ENCODE measurements around the gene HDDC3.

The HDDC3 gene

GRCh38 chr15:90931828-90932659 lies at the start of gene HDDC3:
Gene HDDC3 (minus strand): TSS chr15:90932549. CDS start chr15:90932540, 9 bp downstream.
- no peak for DNase-seq (ENCODE audit: low read depth, low spot score)
- TF ChIP-seq EZH2 (IDR thresholded peaks at IDR 0.05) (no peak), FOXP2 (optimal IDR thresholded peaks at IDR 0.05; ENCODE audit: control extremely low read depth, extremely low read length, insufficient read depth) (no peak), POLR2AphosphoS5 (IDR thresholded peaks at IDR 0.05; ENCODE audit: borderline replicate concordance, low read depth, low read length) (peak; percentile 76)
- no peak within 1 kb of the TSS; the same call in 1 of the 2 replicates for H3K27ac ChIP-seq
- peak within 1 kb of the TSS; percentile 92 for H3K9ac ChIP-seq (ENCODE audit: insufficient read length)
- no peaks in the 10 kb centered on the region; the same call in 1 of the 2 replicates for H3K36me3 ChIP-seq (ENCODE audit: insufficient read depth, low read length)
- H3K4me3 ChIP-seq: peak within 1 kb of the TSS; percentile 99
- no peaks in the 10 kb centered on the region for H3K9me3 ChIP-seq (ENCODE audit: low read depth, low read length)

- TF ChIP-seq EZH2 (IDR thresholded peaks at IDR 0.05): no peak
- TF ChIP-seq FOXP2 (optimal IDR thresholded peaks at IDR 0.05; ENCODE audit: control extremely low read depth, extremely low read length, insufficient read depth): no peak
- TF ChIP-seq POLR2AphosphoS5 (IDR thresholded peaks at IDR 0.05; ENCODE audit: borderline replicate concordance, low read depth, low read length): no peak
- no peak overlapping the region for H3K9ac ChIP-seq (ENCODE audit: insufficient read length)
- no peak overlapping the region for H3K27ac ChIP-seq
- no peak for DNase-seq (ENCODE audit: low read depth, low spot score)
- no peak overlapping the region for H3K4me3 ChIP-seq
- H3K9me3 ChIP-seq (ENCODE audit: low read depth, low read length): no peaks in the 10 kb centered on the region
- peaks cover 83% of the 10 kb centered on the region for H3K36me3 ChIP-seq (ENCODE audit: insufficient read depth, low read length)
Measured at GRCh38 chr15:90982135-90982534, 49.8 kb upstream of the HDDC3 start.

- Histone ChIP-seq H3K9me3 (ENCODE audit: low read depth, low read length) (no peaks in the 10 kb centered on the region), H3K9ac (ENCODE audit: insufficient read length) (no peak overlapping the region), H3K4me3 (no peak overlapping the region), H3K36me3 (ENCODE audit: insufficient read depth, low read length) (peaks cover 87% of the 10 kb centered on the region), H3K27ac (no peak overlapping the region)
- DNase-seq (ENCODE audit: low read depth, low spot score): no peak
- no peak for TF ChIP-seq FOXP2 (optimal IDR thresholded peaks at IDR 0.05; ENCODE audit: control extremely low read depth, extremely low read length, insufficient read depth)
- TF ChIP-seq POLR2AphosphoS5 (IDR thresholded peaks at IDR 0.05; ENCODE audit: borderline replicate concordance, low read depth, low read length): no peak
- TF ChIP-seq EZH2 (IDR thresholded peaks at IDR 0.05): no peak
Measured at GRCh38 chr15:90981681-90982080, 49.3 kb upstream of the HDDC3 start.

GRCh38 chr15:90979582-90979981 lies 47.2 kb upstream of the HDDC3 start:
- Histone ChIP-seq H3K4me3 (no peak overlapping the region), H3K9ac (ENCODE audit: insufficient read length) (no peak overlapping the region), H3K9me3 (ENCODE audit: low read depth, low read length) (no peaks in the 10 kb centered on the region), H3K27ac (peak overlapping the region; percentile 47), H3K36me3 (ENCODE audit: insufficient read depth, low read length) (peaks cover 98% of the 10 kb centered on the region)
- TF ChIP-seq FOXP2 (optimal IDR thresholded peaks at IDR 0.05; ENCODE audit: control extremely low read depth, extremely low read length, insufficient read depth): no peak
- TF ChIP-seq EZH2 (IDR thresholded peaks at IDR 0.05): no peak
- TF ChIP-seq POLR2AphosphoS5 (IDR thresholded peaks at IDR 0.05; ENCODE audit: borderline replicate concordance, low read depth, low read length): no peak
- DNase-seq (ENCODE audit: low read depth, low spot score): no peak

- DNase-seq (ENCODE audit: low read depth, low spot score): no peak
- TF ChIP-seq POLR2AphosphoS5 (IDR thresholded peaks at IDR 0.05; ENCODE audit: borderline replicate concordance, low read depth, low read length) (no peak), EZH2 (IDR thresholded peaks at IDR 0.05) (no peak), FOXP2 (optimal IDR thresholded peaks at IDR 0.05; ENCODE audit: control extremely low read depth, extremely low read length, insufficient read depth) (no peak)
- Histone ChIP-seq H3K27ac (no peak overlapping the region), H3K9ac (ENCODE audit: insufficient read length) (no peak overlapping the region), H3K9me3 (ENCODE audit: low read depth, low read length) (no peaks in the 10 kb centered on the region), H3K36me3 (ENCODE audit: insufficient read depth, low read length) (peaks cover 88% of the 10 kb centered on the region), H3K4me3 (no peak overlapping the region)
Measured at GRCh38 chr15:90974216-90974615, 41.9 kb upstream of the HDDC3 start.

- H3K27ac ChIP-seq: no peak overlapping the region
- H3K9ac ChIP-seq (ENCODE audit: insufficient read length): no peak overlapping the region
- H3K9me3 ChIP-seq (ENCODE audit: low read depth, low read length): no peaks in the 10 kb centered on the region
- no peak for TF ChIP-seq EZH2 (IDR thresholded peaks at IDR 0.05)
- no peak for TF ChIP-seq FOXP2 (optimal IDR thresholded peaks at IDR 0.05; ENCODE audit: control extremely low read depth, extremely low read length, insufficient read depth)
- no peak for TF ChIP-seq POLR2AphosphoS5 (IDR thresholded peaks at IDR 0.05; ENCODE audit: borderline replicate concordance, low read depth, low read length)
- H3K4me3 ChIP-seq: no peak overlapping the region
- peaks cover 90% of the 10 kb centered on the region for H3K36me3 ChIP-seq (ENCODE audit: insufficient read depth, low read length)
- DNase-seq (ENCODE audit: low read depth, low spot score): no peak
Measured at GRCh38 chr15:90972133-90972532, 39.8 kb upstream of the HDDC3 start.

- no peaks in the 10 kb centered on the region for H3K9me3 ChIP-seq (ENCODE audit: low read depth, low read length)
- no peak overlapping the region for H3K9ac ChIP-seq (ENCODE audit: insufficient read length)
- H3K36me3 ChIP-seq (ENCODE audit: insufficient read depth, low read length): peaks cover 85% of the 10 kb centered on the region
- no peak overlapping the region for H3K27ac ChIP-seq
- no peak for TF ChIP-seq FOXP2 (optimal IDR thresholded peaks at IDR 0.05; ENCODE audit: control extremely low read depth, extremely low read length, insufficient read depth)
- no peak for TF ChIP-seq EZH2 (IDR thresholded peaks at IDR 0.05)
- no peak for TF ChIP-seq POLR2AphosphoS5 (IDR thresholded peaks at IDR 0.05; ENCODE audit: borderline replicate concordance, low read depth, low read length)
- DNase-seq (ENCODE audit: low read depth, low spot score): no peak
- no peak overlapping the region for H3K4me3 ChIP-seq
Measured at GRCh38 chr15:90970274-90970673, 37.9 kb upstream of the HDDC3 start.

GRCh38 chr15:90968434-90968833 lies 36.1 kb upstream of the HDDC3 start:
- H3K4me3 ChIP-seq: no peak overlapping the region
- H3K36me3 ChIP-seq (ENCODE audit: insufficient read depth, low read length): peaks cover 84% of the 10 kb centered on the region
- 0 out of 2 replicates have a peak overlapping the region, but pooled peaks have one; percentile 2 for H3K27ac ChIP-seq
- H3K9me3 ChIP-seq (ENCODE audit: low read depth, low read length): no peaks in the 10 kb centered on the region
- no peak for DNase-seq (ENCODE audit: low read depth, low spot score)
- H3K9ac ChIP-seq (ENCODE audit: insufficient read length): no peak overlapping the region
- no peak for TF ChIP-seq POLR2AphosphoS5 (IDR thresholded peaks at IDR 0.05; ENCODE audit: borderline replicate concordance, low read depth, low read length)
- TF ChIP-seq EZH2 (IDR thresholded peaks at IDR 0.05): no peak
- TF ChIP-seq FOXP2 (optimal IDR thresholded peaks at IDR 0.05; ENCODE audit: control extremely low read depth, extremely low read length, insufficient read depth): no peak
